OCI-LY3 (cell line): ENCODE results near the gene ZSCAN18.

Experiments
- H2AFZ ChIP-seq: fragments of 200-600, 300-600 bp; shearing (Covaris generic); 2 replicates; pipeline ENCODE4 v1.6.0; 2014; ENCODE audit warnings: antibody characterized with exemption, low read depth, low read length
- H3K27ac ChIP-seq: fragments of 200-600, 300-600 bp; sonication (generic); 2 replicates; pipeline ENCODE4 v1.5.1; 2014; ENCODE audit warnings: mild to moderate bottlenecking, low read length, moderate library complexity, mixed read lengths
- H3K27me3 ChIP-seq: fragments of 200-600, 300-600 bp; sonication (generic); 2 replicates; pipeline ENCODE4 v1.6.1; 2014; ENCODE audit warnings: low read depth, low read length, mixed read lengths
- H3K36me3 ChIP-seq: fragments of 200-600, 300-600 bp; sonication (generic); replicated peaks from 2 replicates; pipeline ENCODE3; 2014; ENCODE audit warnings: low read depth, low read length, mixed read lengths
- H3K4me1 ChIP-seq: fragments of 300-600, 200-600 bp; sonication (generic); 2 replicates; pipeline ENCODE4 v1.6.1; 2014; ENCODE audit warnings: low read length, mixed read lengths
- H3K4me2 ChIP-seq: fragments of 200-600, 300-600 bp; sonication (generic); 2 replicates; pipeline ENCODE4 v1.6.1; 2014; ENCODE audit warnings: low read length, mixed read lengths
- H3K4me3 ChIP-seq: fragments of 300-600, 200-600 bp; sonication (generic); 2 replicates; pipeline ENCODE4 v1.5.1; 2014; ENCODE audit warnings: antibody characterized with exemption, mild to moderate bottlenecking, low read length, moderate library complexity
- H3K79me2 ChIP-seq: fragments of 300-600, 200-600 bp; shearing (Covaris generic); 2 replicates; pipeline ENCODE4 v1.6.1; 2014; ENCODE audit warnings: mild to moderate bottlenecking, low read length, mixed read lengths
- H3K9ac ChIP-seq: fragments of 300-600, 200-600 bp; shearing (Covaris generic); 2 replicates; pipeline ENCODE4 v1.6.0; 2014; ENCODE audit warnings: mild to moderate bottlenecking, low read length, moderate library complexity
- H3K9me3 ChIP-seq: fragments of 200-600, 300-600 bp; shearing (Covaris generic); 2 replicates; pipeline ENCODE4 v1.6.1; 2014; ENCODE audit warnings: low read length, mixed read lengths; ENCODE audit not compliant: insufficient read depth
- H4K20me1 ChIP-seq: fragments of 200-600, 300-600 bp; sonication (generic); 2 replicates; pipeline ENCODE4 v1.6.1; 2016; ENCODE audit warnings: low read length, mixed read lengths; ENCODE audit not compliant: insufficient read depth
- EZH2phosphoT487 ChIP-seq: fragments of 200-600 bp; shearing (Covaris generic); IDR thresholded peaks from 2 replicates; pipeline ENCODE4 v1.6.1; 2018; ENCODE audit warnings: antibody characterized with exemption, mixed run types, low read depth
- TF ChIP-seq, protein P1 (sequence below): fragments of 200-600, 300-600 bp; sonication (generic); IDR thresholded peaks from 2 replicates; pipeline ENCODE4 v1.5.1; 2014; ENCODE audit warnings: antibody characterized with exemption, low read length, low read depth

ZSCAN18 gene

DNA sequence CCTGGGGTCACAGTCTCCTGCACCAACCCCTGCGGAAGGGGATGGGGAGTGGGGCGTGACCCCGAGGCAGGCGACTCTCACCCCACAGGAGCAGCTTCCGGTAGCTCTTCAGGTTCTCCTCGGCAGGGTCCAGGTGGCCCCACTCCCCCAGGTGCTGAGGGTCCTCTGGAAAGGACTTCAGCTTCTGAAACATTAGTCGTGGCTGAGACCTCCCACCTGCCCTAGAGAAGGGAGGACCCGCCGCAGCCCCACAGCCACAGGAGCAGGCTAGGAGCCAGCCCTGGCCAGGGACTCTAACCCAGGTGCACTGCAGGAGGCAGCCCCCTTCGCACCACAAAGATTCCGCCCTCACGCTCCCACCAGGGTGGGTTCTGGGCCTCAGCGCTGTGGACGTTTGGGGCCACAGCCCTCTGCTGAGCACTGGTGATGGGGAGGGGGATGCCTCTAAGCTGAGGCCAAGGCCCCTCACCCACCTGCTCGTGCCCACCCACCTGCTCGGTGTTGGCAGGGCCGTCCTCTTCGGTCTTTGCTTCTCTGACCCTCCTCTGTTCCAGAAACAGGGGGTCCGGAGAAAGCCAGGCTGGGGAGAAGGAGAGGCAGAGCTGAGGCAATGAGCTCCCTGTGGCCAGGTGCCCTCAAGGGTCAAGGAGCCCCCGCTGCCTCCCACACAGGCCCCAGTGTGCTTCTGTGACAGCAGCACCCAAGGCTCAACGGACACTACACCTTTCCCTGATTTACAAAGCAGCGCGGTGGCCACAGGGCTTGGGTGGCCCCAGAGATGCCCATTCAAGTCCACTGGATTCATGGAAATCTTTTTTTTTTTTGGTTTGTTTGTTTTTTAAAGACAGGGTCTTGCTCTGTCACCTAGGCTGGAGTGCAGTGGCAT, 11.0 kb downstream of the ZSCAN18 start:
- Histone ChIP-seq H3K27me3 (no peaks in the 10 kb centered on the region), H3K36me3 (peaks cover 3% of the 10 kb centered on the region), H4K20me1 (no peaks in the 10 kb centered on the region), H3K79me2 (no peaks in the 10 kb centered on the region), H3K9me3 (peaks cover 39% of the 10 kb centered on the region), H3K4me1 (no peaks in the 10 kb centered on the region), H3K4me2 (no peak overlapping the region), H2AFZ (no peak overlapping the region), H3K9ac (no peak overlapping the region), H3K27ac (no peak overlapping the region), H3K4me3 (no peak overlapping the region)
- TF ChIP-seq, protein P1, sequence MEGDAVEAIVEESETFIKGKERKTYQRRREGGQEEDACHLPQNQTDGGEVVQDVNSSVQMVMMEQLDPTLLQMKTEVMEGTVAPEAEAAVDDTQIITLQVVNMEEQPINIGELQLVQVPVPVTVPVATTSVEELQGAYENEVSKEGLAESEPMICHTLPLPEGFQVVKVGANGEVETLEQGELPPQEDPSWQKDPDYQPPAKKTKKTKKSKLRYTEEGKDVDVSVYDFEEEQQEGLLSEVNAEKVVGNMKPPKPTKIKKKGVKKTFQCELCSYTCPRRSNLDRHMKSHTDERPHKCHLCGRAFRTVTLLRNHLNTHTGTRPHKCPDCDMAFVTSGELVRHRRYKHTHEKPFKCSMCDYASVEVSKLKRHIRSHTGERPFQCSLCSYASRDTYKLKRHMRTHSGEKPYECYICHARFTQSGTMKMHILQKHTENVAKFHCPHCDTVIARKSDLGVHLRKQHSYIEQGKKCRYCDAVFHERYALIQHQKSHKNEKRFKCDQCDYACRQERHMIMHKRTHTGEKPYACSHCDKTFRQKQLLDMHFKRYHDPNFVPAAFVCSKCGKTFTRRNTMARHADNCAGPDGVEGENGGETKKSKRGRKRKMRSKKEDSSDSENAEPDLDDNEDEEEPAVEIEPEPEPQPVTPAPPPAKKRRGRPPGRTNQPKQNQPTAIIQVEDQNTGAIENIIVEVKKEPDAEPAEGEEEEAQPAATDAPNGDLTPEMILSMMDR = no peak
- no peak for TF ChIP-seq EZH2phosphoT487

DNA sequence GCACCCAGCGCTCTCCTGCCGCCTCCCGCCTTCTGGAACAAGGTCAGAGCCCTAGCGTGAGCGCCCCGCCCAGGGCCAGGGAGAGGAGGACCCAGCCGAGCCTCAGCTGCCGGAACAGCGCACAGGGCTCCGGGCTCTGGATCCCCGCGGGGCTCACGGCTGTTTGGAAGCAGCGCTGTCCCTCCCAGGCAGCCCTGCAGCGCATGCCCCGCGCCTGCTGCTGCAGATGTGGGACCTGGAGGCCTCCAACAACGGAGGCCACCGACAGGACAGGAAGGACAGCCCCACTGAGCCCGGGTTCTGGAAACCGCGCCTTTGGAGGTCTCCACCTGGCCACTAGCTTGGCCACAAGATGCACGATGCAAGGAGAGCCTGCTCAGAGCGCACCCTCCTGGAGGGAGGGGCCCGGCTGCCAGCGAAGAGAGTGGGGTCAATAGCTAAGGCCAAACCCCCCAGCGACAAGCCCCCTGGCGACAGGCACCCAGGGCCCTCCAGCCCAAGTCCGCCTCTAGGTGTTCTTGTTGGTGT, 12.6 kb downstream of the ZSCAN18 start:
- no peaks in the 10 kb centered on the region for H4K20me1 ChIP-seq
- no peak overlapping the region for H3K4me2 ChIP-seq
- TF ChIP-seq EZH2phosphoT487 = no peak
- TF ChIP-seq, protein P1 = no peak
- H3K9me3 ChIP-seq = peaks cover 36% of the 10 kb centered on the region
- H3K4me3 ChIP-seq = no peak overlapping the region
- no peak overlapping the region for H3K9ac ChIP-seq
- H3K27me3 ChIP-seq = no peaks in the 10 kb centered on the region
- no peaks in the 10 kb centered on the region for H3K79me2 ChIP-seq
- no peaks in the 10 kb centered on the region for H3K36me3 ChIP-seq
- H3K27ac ChIP-seq = no peak overlapping the region
- H3K4me1 ChIP-seq = no peaks in the 10 kb centered on the region
- no peak overlapping the region for H2AFZ ChIP-seq

DNA sequence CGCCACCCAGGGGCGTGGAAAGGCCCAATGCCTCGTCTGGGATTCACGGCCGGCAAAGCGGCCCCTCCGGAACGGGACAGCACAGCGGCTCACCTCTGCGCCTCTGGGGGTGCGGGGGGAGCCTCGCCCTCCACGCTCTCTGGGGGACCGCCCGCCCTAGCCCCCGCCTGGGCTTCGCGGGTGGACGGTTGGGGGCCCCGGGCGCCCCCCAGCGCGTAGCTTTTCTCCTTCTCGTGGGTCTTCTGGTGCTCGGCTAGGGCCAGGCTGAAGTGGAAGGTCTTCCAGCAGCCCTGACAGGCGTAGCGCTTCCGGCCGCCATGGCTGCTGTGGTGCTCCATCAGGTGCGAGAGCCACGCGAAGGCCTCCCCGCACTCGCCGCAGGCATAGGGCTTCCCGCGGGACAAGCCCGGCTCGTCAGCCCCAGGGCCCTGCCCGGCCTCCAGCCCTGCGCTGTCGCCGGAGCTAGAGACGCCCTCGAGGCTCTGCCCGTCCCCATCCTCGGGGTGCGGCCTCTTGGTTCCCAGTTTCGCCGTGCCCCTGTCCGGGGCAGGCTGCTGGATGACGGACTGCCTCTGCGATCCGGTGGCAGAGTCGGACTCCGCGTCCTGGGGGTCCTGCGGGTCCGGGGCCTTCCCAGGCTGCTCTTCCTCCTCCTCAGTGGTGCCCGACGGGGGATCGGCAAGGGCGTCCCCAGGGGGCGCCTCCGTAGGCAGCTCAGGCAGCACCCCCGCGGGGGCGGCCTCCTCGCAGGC, 13.3 kb downstream of the ZSCAN18 start:
- Histone ChIP-seq H3K27me3 (no peaks in the 10 kb centered on the region), H4K20me1 (no peaks in the 10 kb centered on the region), H3K79me2 (no peaks in the 10 kb centered on the region), H3K36me3 (no peaks in the 10 kb centered on the region), H3K4me3 (no peak overlapping the region), H3K27ac (no peak overlapping the region), H2AFZ (no peak overlapping the region), H3K9me3 (peaks cover 31% of the 10 kb centered on the region), H3K4me2 (no peak overlapping the region), H3K9ac (no peak overlapping the region), H3K4me1 (no peaks in the 10 kb centered on the region)
- TF ChIP-seq EZH2phosphoT487 = no peak
- TF ChIP-seq, protein P1 = no peak

DNA sequence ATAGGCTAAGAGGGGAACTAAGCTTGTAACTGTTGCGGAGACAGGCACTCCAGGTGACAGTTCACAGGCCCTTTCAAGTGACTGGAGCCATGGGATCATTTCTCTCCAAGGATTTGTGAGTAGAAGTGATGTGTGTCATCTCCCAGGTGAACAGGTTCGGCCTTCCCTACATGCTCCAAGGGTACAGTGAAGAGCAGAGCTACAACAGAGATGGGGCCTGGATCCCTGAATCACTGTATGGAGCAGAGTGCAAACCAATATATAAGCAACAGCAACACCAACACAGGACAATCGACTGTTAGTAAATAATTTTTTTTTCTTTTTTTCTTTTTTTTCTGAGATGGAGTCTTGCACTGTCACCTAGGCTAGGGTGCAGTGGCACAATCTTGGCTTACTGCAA, 15.0 kb downstream of the ZSCAN18 start:
- no peak overlapping the region for H3K4me3 ChIP-seq
- no peaks in the 10 kb centered on the region for H3K79me2 ChIP-seq
- H2AFZ ChIP-seq = no peak overlapping the region
- H4K20me1 ChIP-seq = no peaks in the 10 kb centered on the region
- H3K9me3 ChIP-seq = peaks cover 26% of the 10 kb centered on the region
- no peak overlapping the region for H3K9ac ChIP-seq
- TF ChIP-seq, protein P1 = no peak
- TF ChIP-seq EZH2phosphoT487 = no peak
- no peaks in the 10 kb centered on the region for H3K4me1 ChIP-seq
- no peak overlapping the region for H3K27ac ChIP-seq
- H3K4me2 ChIP-seq = no peak overlapping the region
- H3K27me3 ChIP-seq = no peaks in the 10 kb centered on the region
- no peaks in the 10 kb centered on the region for H3K36me3 ChIP-seq
